ENCODE results near the gene IRAK3. TPM values are rescaled to one million over a fixed set of nuclear protein-coding genes. Genes with fewer than 3 reads are reported as not detected.

The IRAK3 gene
- total RNA-seq, 1 experiment from 2014 or later, result 0.70 TPM

DNA sequence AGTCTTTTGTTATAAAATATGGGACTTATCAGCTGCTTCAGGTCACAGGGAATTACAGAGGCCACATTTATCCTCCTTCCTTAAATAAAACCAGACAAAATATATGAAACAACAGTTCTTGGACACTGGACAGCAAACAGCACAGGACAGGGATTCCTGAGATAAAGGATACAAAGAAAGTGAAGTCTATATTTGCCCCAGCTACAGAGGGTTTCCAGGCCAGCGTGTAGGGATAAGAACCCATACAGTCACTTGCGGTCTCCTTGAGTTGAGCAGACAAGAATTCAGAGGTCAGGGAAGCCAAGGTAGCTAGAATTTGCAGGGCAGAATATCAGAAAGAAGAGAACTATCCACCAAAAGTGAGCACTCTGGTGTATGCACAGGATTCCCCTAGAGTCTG lies 49.7 kb upstream of the IRAK3 start (continued):
- TF ChIP-seq, protein P1, sequence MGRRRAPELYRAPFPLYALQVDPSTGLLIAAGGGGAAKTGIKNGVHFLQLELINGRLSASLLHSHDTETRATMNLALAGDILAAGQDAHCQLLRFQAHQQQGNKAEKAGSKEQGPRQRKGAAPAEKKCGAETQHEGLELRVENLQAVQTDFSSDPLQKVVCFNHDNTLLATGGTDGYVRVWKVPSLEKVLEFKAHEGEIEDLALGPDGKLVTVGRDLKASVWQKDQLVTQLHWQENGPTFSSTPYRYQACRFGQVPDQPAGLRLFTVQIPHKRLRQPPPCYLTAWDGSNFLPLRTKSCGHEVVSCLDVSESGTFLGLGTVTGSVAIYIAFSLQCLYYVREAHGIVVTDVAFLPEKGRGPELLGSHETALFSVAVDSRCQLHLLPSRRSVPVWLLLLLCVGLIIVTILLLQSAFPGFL (CRISPR knock-in tag; IDR thresholded peaks at IDR 0.05; ENCODE audit: borderline replicate concordance), result no peak
- TF ChIP-seq SOX15 (CRISPR knock-in tag; IDR thresholded peaks at IDR 0.05), result no peak
- TF ChIP-seq, protein P2, sequence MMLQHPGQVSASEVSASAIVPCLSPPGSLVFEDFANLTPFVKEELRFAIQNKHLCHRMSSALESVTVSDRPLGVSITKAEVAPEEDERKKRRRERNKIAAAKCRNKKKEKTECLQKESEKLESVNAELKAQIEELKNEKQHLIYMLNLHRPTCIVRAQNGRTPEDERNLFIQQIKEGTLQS (CRISPR knock-in tag; conservative IDR thresholded peaks at IDR 0.05), result no peak

DNA sequence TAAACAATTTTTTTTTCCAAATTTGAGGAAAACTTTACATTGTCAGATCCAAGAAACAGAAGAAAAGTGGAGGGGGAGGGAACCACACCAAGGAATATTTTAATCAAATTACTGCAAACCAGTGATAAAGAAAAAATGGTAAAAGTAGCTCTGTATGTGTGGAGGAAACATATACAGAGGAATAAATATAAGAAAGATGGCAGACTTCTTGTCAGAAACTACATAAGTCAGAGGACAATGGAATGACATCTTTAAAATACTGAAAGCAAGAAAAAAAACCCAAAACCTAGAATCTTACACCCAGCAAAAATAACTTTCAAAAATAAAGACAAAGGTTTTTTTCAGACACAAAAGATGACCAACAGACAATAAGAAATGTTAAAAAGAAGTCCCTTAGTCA lies 48.3 kb upstream of the IRAK3 start:
- POLR2A ChIA-PET, result no interaction called here
- Mint-ChIP-seq H3K4me3 (no peak overlapping the region), H3K4me1 (peaks cover 11% of the 10 kb centered on the region), H3K27ac (no peak overlapping the region), H3K36me3 (peaks cover 51% of the 10 kb centered on the region), H3K27me3 (ENCODE audit: low read depth) (no peaks in the 10 kb centered on the region; the same call in 1 of the 2 replicates), H3K9me3 (peaks cover 37% of the 10 kb centered on the region)
- ATAC-seq (no peak), DNase-seq (ENCODE audit: low spot score) (no peak)
- CTCF ChIA-PET, result no interaction called here
- TF ChIP-seq ZNF423 (CRISPR knock-in tag; IDR thresholded peaks at IDR 0.05), result no peak
- TF ChIP-seq ZNF317 (CRISPR knock-in tag; IDR thresholded peaks at IDR 0.05; ENCODE audit: borderline replicate concordance, low read depth), result peak; percentile 93

DNA sequence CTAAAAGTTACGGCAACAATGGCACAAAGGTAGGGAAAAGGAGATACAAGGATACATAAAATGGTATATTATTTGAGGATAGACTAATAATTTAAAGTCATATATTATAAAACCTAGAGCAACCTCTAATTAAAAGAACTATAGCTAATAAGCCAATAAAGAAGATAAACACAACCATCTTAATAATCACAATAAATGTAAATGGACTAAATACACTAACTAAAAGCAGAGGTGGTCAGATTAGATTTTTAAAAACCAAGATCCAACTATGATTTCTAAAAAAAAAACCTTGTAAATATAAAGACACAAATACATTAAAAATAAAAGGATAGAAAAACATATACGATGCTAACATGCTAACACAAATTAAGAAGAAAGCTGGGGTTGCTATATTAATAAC lies 47.7 kb upstream of the IRAK3 start:
- Mint-ChIP-seq H3K4me3 (no peak overlapping the region), H3K9me3 (peaks cover 37% of the 10 kb centered on the region), H3K27me3 (ENCODE audit: low read depth) (no peaks in the 10 kb centered on the region; the same call in 1 of the 2 replicates), H3K27ac (no peak overlapping the region), H3K4me1 (peaks cover 16% of the 10 kb centered on the region), H3K36me3 (peaks cover 48% of the 10 kb centered on the region)
- no peak for TF ChIP-seq GTF2I (CRISPR knock-in tag; conservative IDR thresholded peaks at IDR 0.05)
- TF ChIP-seq TCF7 (CRISPR knock-in tag; IDR thresholded peaks at IDR 0.05; ENCODE audit: low read depth), result no peak
- no peak for TF ChIP-seq ESRRA (CRISPR knock-in tag; IDR thresholded peaks at IDR 0.05; ENCODE audit: borderline replicate concordance)
- TF ChIP-seq, protein P3, sequence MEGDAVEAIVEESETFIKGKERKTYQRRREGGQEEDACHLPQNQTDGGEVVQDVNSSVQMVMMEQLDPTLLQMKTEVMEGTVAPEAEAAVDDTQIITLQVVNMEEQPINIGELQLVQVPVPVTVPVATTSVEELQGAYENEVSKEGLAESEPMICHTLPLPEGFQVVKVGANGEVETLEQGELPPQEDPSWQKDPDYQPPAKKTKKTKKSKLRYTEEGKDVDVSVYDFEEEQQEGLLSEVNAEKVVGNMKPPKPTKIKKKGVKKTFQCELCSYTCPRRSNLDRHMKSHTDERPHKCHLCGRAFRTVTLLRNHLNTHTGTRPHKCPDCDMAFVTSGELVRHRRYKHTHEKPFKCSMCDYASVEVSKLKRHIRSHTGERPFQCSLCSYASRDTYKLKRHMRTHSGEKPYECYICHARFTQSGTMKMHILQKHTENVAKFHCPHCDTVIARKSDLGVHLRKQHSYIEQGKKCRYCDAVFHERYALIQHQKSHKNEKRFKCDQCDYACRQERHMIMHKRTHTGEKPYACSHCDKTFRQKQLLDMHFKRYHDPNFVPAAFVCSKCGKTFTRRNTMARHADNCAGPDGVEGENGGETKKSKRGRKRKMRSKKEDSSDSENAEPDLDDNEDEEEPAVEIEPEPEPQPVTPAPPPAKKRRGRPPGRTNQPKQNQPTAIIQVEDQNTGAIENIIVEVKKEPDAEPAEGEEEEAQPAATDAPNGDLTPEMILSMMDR (IDR thresholded peaks at IDR 0.05), result no peak
- no peak for TF ChIP-seq NR2C2 (CRISPR knock-in tag; IDR thresholded peaks at IDR 0.05)
- TF ChIP-seq RELA (CRISPR knock-in tag; IDR thresholded peaks at IDR 0.05; ENCODE audit: borderline replicate concordance), result no peak
- TF ChIP-seq, protein P4, sequence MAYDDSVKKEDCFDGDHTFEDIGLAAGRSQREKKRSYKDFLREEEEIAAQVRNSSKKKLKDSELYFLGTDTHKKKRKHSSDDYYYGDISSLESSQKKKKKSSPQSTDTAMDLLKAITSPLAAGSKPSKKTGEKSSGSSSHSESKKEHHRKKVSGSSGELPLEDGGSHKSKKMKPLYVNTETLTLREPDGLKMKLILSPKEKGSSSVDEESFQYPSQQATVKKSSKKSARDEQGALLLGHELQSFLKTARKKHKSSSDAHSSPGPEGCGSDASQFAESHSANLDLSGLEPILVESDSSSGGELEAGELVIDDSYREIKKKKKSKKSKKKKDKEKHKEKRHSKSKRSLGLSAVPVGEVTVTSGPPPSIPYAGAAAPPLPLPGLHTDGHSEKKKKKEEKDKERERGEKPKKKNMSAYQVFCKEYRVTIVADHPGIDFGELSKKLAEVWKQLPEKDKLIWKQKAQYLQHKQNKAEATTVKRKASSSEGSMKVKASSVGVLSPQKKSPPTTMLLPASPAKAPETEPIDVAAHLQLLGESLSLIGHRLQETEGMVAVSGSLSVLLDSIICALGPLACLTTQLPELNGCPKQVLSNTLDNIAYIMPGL (CRISPR knock-in tag; IDR thresholded peaks at IDR 0.05), result no peak
- no peak for TF ChIP-seq NFE2L1 (CRISPR knock-in tag; IDR thresholded peaks at IDR 0.05)
- TF ChIP-seq ZNF219 (CRISPR knock-in tag; IDR thresholded peaks at IDR 0.05; ENCODE audit: borderline replicate concordance), result no peak
- ATAC-seq (no peak), DNase-seq (ENCODE audit: low spot score) (no peak)
- ChIA-PET POLR2A (no interaction called here), CTCF (no interaction called here)

DNA sequence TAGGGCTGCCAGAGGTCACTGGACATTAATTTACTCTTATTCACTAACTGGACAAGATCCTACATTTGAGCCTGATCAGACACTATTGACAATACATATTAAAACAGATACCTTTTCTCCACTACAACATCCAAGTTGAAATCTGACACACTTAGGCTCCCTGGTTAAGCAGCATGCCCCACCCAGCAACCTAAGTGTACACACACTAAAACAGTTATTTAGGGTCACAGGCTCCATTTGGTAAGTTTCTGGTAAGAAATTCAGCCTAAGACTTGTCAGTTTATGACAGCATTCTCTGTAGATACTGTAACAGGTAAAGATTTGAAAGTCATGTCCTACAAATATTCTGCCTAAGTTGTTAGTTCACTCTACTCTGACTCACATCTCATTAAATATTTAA lies 46.2 kb upstream of the IRAK3 start:
- POLR2A ChIA-PET, result no interaction called here
- Mint-ChIP-seq H3K36me3 (peaks cover 40% of the 10 kb centered on the region), H3K27me3 (ENCODE audit: low read depth) (no peaks in the 10 kb centered on the region; the same call in 1 of the 2 replicates)
- TF ChIP-seq ZNF121 (CRISPR knock-in tag; IDR thresholded peaks at IDR 0.05), result no peak
- no peak for TF ChIP-seq PRRX2 (CRISPR knock-in tag; IDR thresholded peaks at IDR 0.05)
- TF ChIP-seq, protein P5, sequence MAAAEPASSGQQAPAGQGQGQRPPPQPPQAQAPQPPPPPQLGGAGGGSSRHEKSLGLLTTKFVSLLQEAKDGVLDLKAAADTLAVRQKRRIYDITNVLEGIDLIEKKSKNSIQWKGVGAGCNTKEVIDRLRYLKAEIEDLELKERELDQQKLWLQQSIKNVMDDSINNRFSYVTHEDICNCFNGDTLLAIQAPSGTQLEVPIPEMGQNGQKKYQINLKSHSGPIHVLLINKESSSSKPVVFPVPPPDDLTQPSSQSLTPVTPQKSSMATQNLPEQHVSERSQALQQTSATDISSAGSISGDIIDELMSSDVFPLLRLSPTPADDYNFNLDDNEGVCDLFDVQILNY (CRISPR knock-in tag; IDR thresholded peaks at IDR 0.05), result no peak
- TF ChIP-seq NR3C1 (CRISPR knock-in tag; conservative IDR thresholded peaks at IDR 0.05; ENCODE audit: low read depth), result no peak
- TF ChIP-seq, protein P6, sequence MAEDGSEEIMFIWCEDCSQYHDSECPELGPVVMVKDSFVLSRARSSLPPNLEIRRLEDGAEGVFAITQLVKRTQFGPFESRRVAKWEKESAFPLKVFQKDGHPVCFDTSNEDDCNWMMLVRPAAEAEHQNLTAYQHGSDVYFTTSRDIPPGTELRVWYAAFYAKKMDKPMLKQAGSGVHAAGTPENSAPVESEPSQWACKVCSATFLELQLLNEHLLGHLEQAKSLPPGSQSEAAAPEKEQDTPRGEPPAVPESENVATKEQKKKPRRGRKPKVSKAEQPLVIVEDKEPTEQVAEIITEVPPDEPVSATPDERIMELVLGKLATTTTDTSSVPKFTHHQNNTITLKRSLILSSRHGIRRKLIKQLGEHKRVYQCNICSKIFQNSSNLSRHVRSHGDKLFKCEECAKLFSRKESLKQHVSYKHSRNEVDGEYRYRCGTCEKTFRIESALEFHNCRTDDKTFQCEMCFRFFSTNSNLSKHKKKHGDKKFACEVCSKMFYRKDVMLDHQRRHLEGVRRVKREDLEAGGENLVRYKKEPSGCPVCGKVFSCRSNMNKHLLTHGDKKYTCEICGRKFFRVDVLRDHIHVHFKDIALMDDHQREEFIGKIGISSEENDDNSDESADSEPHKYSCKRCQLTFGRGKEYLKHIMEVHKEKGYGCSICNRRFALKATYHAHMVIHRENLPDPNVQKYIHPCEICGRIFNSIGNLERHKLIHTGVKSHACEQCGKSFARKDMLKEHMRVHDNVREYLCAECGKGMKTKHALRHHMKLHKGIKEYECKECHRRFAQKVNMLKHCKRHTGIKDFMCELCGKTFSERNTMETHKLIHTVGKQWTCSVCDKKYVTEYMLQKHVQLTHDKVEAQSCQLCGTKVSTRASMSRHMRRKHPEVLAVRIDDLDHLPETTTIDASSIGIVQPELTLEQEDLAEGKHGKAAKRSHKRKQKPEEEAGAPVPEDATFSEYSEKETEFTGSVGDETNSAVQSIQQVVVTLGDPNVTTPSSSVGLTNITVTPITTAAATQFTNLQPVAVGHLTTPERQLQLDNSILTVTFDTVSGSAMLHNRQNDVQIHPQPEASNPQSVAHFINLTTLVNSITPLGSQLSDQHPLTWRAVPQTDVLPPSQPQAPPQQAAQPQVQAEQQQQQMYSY (CRISPR knock-in tag; IDR thresholded peaks at IDR 0.05), result no peak
- TF ChIP-seq, protein P7, sequence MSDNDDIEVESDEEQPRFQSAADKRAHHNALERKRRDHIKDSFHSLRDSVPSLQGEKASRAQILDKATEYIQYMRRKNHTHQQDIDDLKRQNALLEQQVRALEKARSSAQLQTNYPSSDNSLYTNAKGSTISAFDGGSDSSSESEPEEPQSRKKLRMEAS (CRISPR knock-in tag; IDR thresholded peaks at IDR 0.05), result no peak
- TF ChIP-seq HMGA2 (CRISPR knock-in tag; IDR thresholded peaks at IDR 0.05), result no peak

More for the DNA sequence above, 46.2 kb upstream of the IRAK3 start:
- H3K4me3 Mint-ChIP-seq, result no peak overlapping the region
- ATAC-seq (no peak), DNase-seq (ENCODE audit: low spot score) (no peak)
- peaks cover 37% of the 10 kb centered on the region for H3K9me3 Mint-ChIP-seq
- no peak overlapping the region for H3K27ac Mint-ChIP-seq
- CTCF ChIA-PET, result no interaction called here
- H3K4me1 Mint-ChIP-seq, result peaks cover 16% of the 10 kb centered on the region
